ENCODE measurements around the gene KANSL1. TPM values are rescaled to one million over a fixed set of nuclear protein-coding genes. Genes with fewer than 3 reads are reported as not detected.
A peak's percentile ranks its signal among the peaks of the same experiment; 100 is the strongest.

KANSL1 gene
- total and polyA plus RNA-seq, 2 donors (not counting 1 experiment from before 2014, with no cell fraction given): 36.8 to 233 TPM

GRCh38 chr17:46044989-46045388 is 148.2 kb downstream of the KANSL1 start:
- H3K27me3 Mint-ChIP-seq: no peaks in the 10 kb centered on the region
- no peaks in the 10 kb centered on the region for H3K9me3 Mint-ChIP-seq (ENCODE audit: insufficient read depth)
- ATAC-seq (ENCODE audit: low read depth): no peak
- Histone ChIP-seq H3K27ac (ENCODE audit: low read length in 2 of 2) (peak overlapping the region in 1 of 2 donors; percentile 5), H3K4me1 (ENCODE audit: control insufficient read depth in 2 of 2, insufficient read depth in 2 of 2, low read length in 2 of 2) (no peaks in the 10 kb centered on the region), H3K9ac (ENCODE audit: low read length) (no peak overlapping the region), H3K4me3 (ENCODE audit: control extremely low read depth in 1 of 5, extremely low read depth in 1 of 5, insufficient read depth in 1 of 5, low read depth in 2 of 5, low read length in 4 of 5) (no peak overlapping the region), H3K36me3 (replicated peaks in 1 of 2; ENCODE audit: control extremely low read depth in 1 of 2, control insufficient read depth in 1 of 2, extremely low read depth in 1 of 2, insufficient read depth in 2 of 2, low read length in 1 of 2) (peaks cover 8 to 80% of the 10 kb centered on the region in 2 experiments), H2AFZ (ENCODE audit: insufficient read depth, low read depth, low read length, poor library complexity, severe bottlenecking) (no peak overlapping the region), H3K79me2 (ENCODE audit: control insufficient read depth, insufficient read depth, low read length) (peaks cover 16% of the 10 kb centered on the region), H4K20me1 (ENCODE audit: control insufficient read depth, insufficient read depth, low read length, poor library complexity, severe bottlenecking) (peaks cover 19% of the 10 kb centered on the region), H3K4me2 (replicated peaks; ENCODE audit: low read depth, low read length, poor library complexity, severe bottlenecking) (no peak overlapping the region), H3K27me3 (replicated peaks in 1 of 4; ENCODE audit: control extremely low read depth in 1 of 4, control insufficient read depth in 3 of 4, insufficient read depth in 4 of 4, low read length in 3 of 4) (no peaks in the 10 kb centered on the region), H3K9me3 (ENCODE audit: control extremely low read depth in 1 of 3, control insufficient read depth in 2 of 3, insufficient read depth in 1 of 3, low read length in 2 of 3) (no peaks in the 10 kb centered on the region)
- TF ChIP-seq CTCF (IDR thresholded peaks at IDR 0.05) (no peak), EZH2 (IDR thresholded peaks at IDR 0.05; ENCODE audit: borderline replicate concordance, insufficient read depth, low read depth, low read length, poor library complexity, severe bottlenecking) (no peak)
- H3K27ac Mint-ChIP-seq: no peak overlapping the region
- POLR2A ChIA-PET: interaction anchor here (0.7 kb wide), 1 partner anchor 1070 kb away, joined by 4 read pairs; no protein-coding TSS in a partner anchor
- intact Hi-C loops (cut with micrococcal nuclease): loop anchor here (1.0 kb wide), 1 partner anchor 43 kb away; no protein-coding TSS in a partner anchor
- H3K4me1 Mint-ChIP-seq: peaks cover 3% of the 10 kb centered on the region
- DNase-seq: no peak
- H3K4me3 Mint-ChIP-seq: no peak overlapping the region
- CTCF ChIA-PET: interaction anchor here (0.6 to 5.9 kb wide), 29 partner anchors 8 to 957 kb away, joined by 3 to 126 read pairs (median 4); partner anchors contain the start of gene KANSL1
- WGBS (ENCODE audit: insufficient coverage): no CpG with 5 or more reads among the region's 2 CpGs

- intact Hi-C loops (cut with micrococcal nuclease): loop anchor here (1.0 kb wide), 1 partner anchor 42 kb away; no protein-coding TSS in a partner anchor
- 42% methylated on average over 4 of the region's 5 CpGs for WGBS (ENCODE audit: insufficient coverage)
- Mint-ChIP-seq H3K27me3 (no peaks in the 10 kb centered on the region), H3K27ac (peak overlapping the region; percentile 44), H3K4me1 (peaks cover 3% of the 10 kb centered on the region), H3K4me3 (no peak overlapping the region), H3K9me3 (ENCODE audit: insufficient read depth) (no peaks in the 10 kb centered on the region)
- TF ChIP-seq EZH2 (IDR thresholded peaks at IDR 0.05; ENCODE audit: borderline replicate concordance, insufficient read depth, low read depth, low read length, poor library complexity, severe bottlenecking) (no peak), CTCF (IDR thresholded peaks at IDR 0.05) (peak; percentile 84)
- CTCF ChIA-PET: interaction anchor here (0.6 to 5.9 kb wide), 38 partner anchors 9 to 958 kb away, joined by 3 to 126 read pairs (median 4); partner anchors contain the start of genes KANSL1 and STH
- H3K4me1 ChIP-seq (ENCODE audit: control insufficient read depth in 2 of 2, insufficient read depth in 2 of 2, low read length in 2 of 2): no peaks in the 10 kb centered on the region
- no peak overlapping the region for H2AFZ ChIP-seq (ENCODE audit: insufficient read depth, low read depth, low read length, poor library complexity, severe bottlenecking)
- H3K27ac ChIP-seq (ENCODE audit: low read length in 2 of 2): peak overlapping the region in 1 of 2 donors; percentile 5
- H3K79me2 ChIP-seq (ENCODE audit: control insufficient read depth, insufficient read depth, low read length): peaks cover 16% of the 10 kb centered on the region
- no peaks in the 10 kb centered on the region for H3K9me3 ChIP-seq (ENCODE audit: control extremely low read depth in 1 of 3, control insufficient read depth in 2 of 3, insufficient read depth in 1 of 3, low read length in 2 of 3)
- H3K27me3 ChIP-seq (replicated peaks in 1 of 4; ENCODE audit: control extremely low read depth in 1 of 4, control insufficient read depth in 3 of 4, insufficient read depth in 4 of 4, low read length in 3 of 4): no peaks in the 10 kb centered on the region
- H3K36me3 ChIP-seq (replicated peaks in 1 of 2; ENCODE audit: control extremely low read depth in 1 of 2, control insufficient read depth in 1 of 2, extremely low read depth in 1 of 2, insufficient read depth in 2 of 2, low read length in 1 of 2): peaks cover 6 to 80% of the 10 kb centered on the region in 2 experiments
- no peak overlapping the region for H3K4me3 ChIP-seq (ENCODE audit: control extremely low read depth in 1 of 5, extremely low read depth in 1 of 5, insufficient read depth in 1 of 5, low read depth in 2 of 5, low read length in 4 of 5)
- DNase-seq: peak; percentile 67
- H4K20me1 ChIP-seq (ENCODE audit: control insufficient read depth, insufficient read depth, low read length, poor library complexity, severe bottlenecking): peaks cover 19% of the 10 kb centered on the region
- H3K4me2 ChIP-seq (replicated peaks; ENCODE audit: low read depth, low read length, poor library complexity, severe bottlenecking): no peak overlapping the region
- no peak overlapping the region for H3K9ac ChIP-seq (ENCODE audit: low read length)
- POLR2A ChIA-PET: interaction anchor here (0.6 to 0.7 kb wide), 2 partner anchors 23 to 1069 kb away, joined by 3 to 4 read pairs; no protein-coding TSS in a partner anchor
- peak; percentile 36 for ATAC-seq (ENCODE audit: low read depth)
These were observed 148.8 kb downstream of the KANSL1 start for GRCh38 chr17:46044286-46044928.
